B cell (primary cell): Measurements from ENCODE around the gene OXNAD1. TPM values are rescaled to one million over a fixed set of nuclear protein-coding genes. Genes with fewer than 3 reads are reported as not detected.

Experiments
- ATAC-seq: fragments of 200-7000 bp; cut with Tn5 transposase; one replicate; pipeline ENCODE4 v1.10.0; 2021; ENCODE audit warnings: low read depth, mild to moderate bottlenecking, moderate number of reproducible peaks, moderate library complexity
- CTCF ChIA-PET: fragments of 350-600 bp; sonication (Branson Sonifier 250); formaldehyde crosslinking; loops from one replicate; lab custom pipeline; 2021; ENCODE audit warnings: antibody characterized with exemption, inconsistent platforms; lab: Charles Lee
- POLR2A ChIA-PET: fragments of 350-600 bp; sonication (Branson Sonifier 250); formaldehyde crosslinking; loops from one replicate; lab custom pipeline; 2021; ENCODE audit warnings: antibody characterized with exemption; lab: Charles Lee
- DNase-seq: peaks from one replicate; pipeline ENCODE4 v3.0.0; 2013
- H2AFZ ChIP-seq: 2 replicates; pipeline ENCODE4 v1.6.1; 2012; ENCODE audit warnings: mild to moderate bottlenecking, low read depth, low read length; ENCODE audit not compliant: insufficient read depth, poor library complexity, severe bottlenecking
- H3K27ac ChIP-seq, 2 donors: 1 replicate in 1 of 2; 2 replicates in 1 of 2; pipeline ENCODE4 v1.5.1; 2012 to 2013; ENCODE audit warnings: low read length in 2 of 2, mild to moderate bottlenecking in 2 of 2, moderate library complexity in 1 of 2
- H3K27me3 ChIP-seq, 4 experiments: fragments of 200-600 bp in 1 of 4; sonication (generic) in 1 of 4; replicated peaks in 1 of 4; 1 replicate in 2 of 4; 2 replicates in 2 of 4; pipeline versions ENCODE4 v1.6.1 to v1.7.0; 2013 to 2016; ENCODE audit warnings: low read length in 3 of 4, mild to moderate bottlenecking in 2 of 4, mixed read lengths in 1 of 4, moderate library complexity in 1 of 4; ENCODE audit not compliant: insufficient read depth in 4 of 4, control insufficient read depth in 3 of 4; ENCODE audit errors: control extremely low read depth in 1 of 4
- H3K36me3 ChIP-seq, 2 experiments: replicated peaks in 1 of 2; 1 replicate in 1 of 2; 2 replicates in 1 of 2; pipeline versions ENCODE4 v1.6.1 to v1.7.1; 2013; ENCODE audit warnings: low read length in 1 of 2; ENCODE audit not compliant: insufficient read depth in 2 of 2, control insufficient read depth in 1 of 2; ENCODE audit errors: control extremely low read depth in 1 of 2, extremely low read depth in 1 of 2
- H3K4me1 ChIP-seq, 2 donors: fragments of 200-600 bp in 1 of 2; sonication (generic) in 1 of 2; 1 replicate in 1 of 2; 2 replicates in 1 of 2; pipeline versions ENCODE4 v1.5.1 to v1.6.1; 2013 to 2017; ENCODE audit warnings: low read length in 2 of 2; ENCODE audit not compliant: control insufficient read depth in 2 of 2, insufficient read depth in 2 of 2
- H3K4me2 ChIP-seq: replicated peaks from 2 replicates; pipeline ENCODE3; 2012; ENCODE audit warnings: mild to moderate bottlenecking, low read depth, low read length; ENCODE audit not compliant: poor library complexity, severe bottlenecking
- H3K4me3 ChIP-seq, 5 experiments: fragments of 200-600 bp in 1 of 5; sonication (generic) in 1 of 5; 1 replicate in 3 of 5; 2 replicates in 2 of 5; pipeline versions ENCODE4 v1.5.1 to v1.7.0; 2011 to 2016; ENCODE audit warnings: low read length in 4 of 5, mild to moderate bottlenecking in 4 of 5, low read depth in 2 of 5, control low read depth in 1 of 5, moderate library complexity in 1 of 5; ENCODE audit not compliant: insufficient read depth in 1 of 5; ENCODE audit errors: control extremely low read depth in 1 of 5, extremely low read depth in 1 of 5
- H3K79me2 ChIP-seq: fragments of 200-600 bp; sonication (generic); one replicate; pipeline ENCODE4 v1.6.0; 2016; ENCODE audit warnings: low read length; ENCODE audit not compliant: control insufficient read depth, insufficient read depth
- H3K9ac ChIP-seq: fragments of 200-600 bp; sonication (generic); 2 replicates; pipeline ENCODE4 v1.6.1; 2017; ENCODE audit warnings: mild to moderate bottlenecking, low read length, moderate library complexity
- H3K9me3 ChIP-seq, 3 donors: one replicate each; pipeline versions ENCODE4 v1.6.1 to v1.7.1; 2013; ENCODE audit warnings: low read length in 2 of 3; ENCODE audit not compliant: control insufficient read depth in 2 of 3, insufficient read depth in 1 of 3; ENCODE audit errors: control extremely low read depth in 1 of 3
- H4K20me1 ChIP-seq: 2 replicates; pipeline ENCODE4 v1.6.0; 2012; ENCODE audit warnings: mild to moderate bottlenecking, low read length; ENCODE audit not compliant: insufficient read depth, control insufficient read depth, poor library complexity, severe bottlenecking
- H3K27ac Mint-ChIP-seq: one replicate; pipeline ENCODE4 v1.8.0; 2021; ENCODE audit warnings: mixed read lengths
- H3K27me3 Mint-ChIP-seq: one replicate; pipeline ENCODE4 v1.8.0; 2021; ENCODE audit warnings: mixed read lengths
- H3K4me1 Mint-ChIP-seq: one replicate; pipeline ENCODE4 v1.8.0; 2021; ENCODE audit warnings: mixed read lengths
- H3K4me3 Mint-ChIP-seq: one replicate; pipeline ENCODE4 v1.8.0; 2021; ENCODE audit warnings: mixed read lengths
- H3K9me3 Mint-ChIP-seq: one replicate; pipeline ENCODE4 v1.8.0; 2022; ENCODE audit warnings: mixed read lengths; ENCODE audit not compliant: insufficient read depth
- EZH2 ChIP-seq: IDR thresholded peaks from 2 replicates; pipeline ENCODE4 v1.6.1; 2012; ENCODE audit warnings: borderline replicate concordance, low read depth, mild to moderate bottlenecking, moderate library complexity, low read length; ENCODE audit not compliant: insufficient read depth, poor library complexity, severe bottlenecking
- WGBS: methylation state at CpG from one replicate; pipeline ENCODE4 v1.1.5; 2013; ENCODE audit warnings: missing lambda C conversion rate; ENCODE audit not compliant: insufficient coverage; 5-methylcytosine and 5-hydroxymethylcytosine counted together
- intact Hi-C: fragments of 100-400 bp; cut with micrococcal nuclease; formaldehyde crosslinking; loops from one replicate; pipeline ENCODE4 v1.10.0; 2022
- polyA plus RNA-seq: library from polyadenylated mRNA; depleted of rRNA; stranded (reverse); fragments of >200 nt; gene quantifications from 2 replicates; pipeline ENCODE4 v1.2.3, GENCODE V29; 2012
- total RNA-seq, 2 donors: library from RNA; stranded (reverse); fragments of 120-200 nt in 1 of 2; gene quantifications; 1 replicate in 1 of 2; 2 replicates in 1 of 2; pipeline versions ENCODE4 v1.2.3 to v1.2.4, GENCODE V29; 2013 to 2022
- TF ChIP-seq, protein P1 (sequence below): fragments of 200-600 bp; IDR thresholded peaks from one replicate; pipeline ENCODE4 v1.8.0; 2022; ENCODE audit warnings: antibody characterized with exemption, mild to moderate bottlenecking

OXNAD1 gene
- total and polyA plus RNA-seq, 2 donors (not counting 1 experiment from before 2014, with no cell fraction given), result 4.0 to 12.3 TPM

DNA sequence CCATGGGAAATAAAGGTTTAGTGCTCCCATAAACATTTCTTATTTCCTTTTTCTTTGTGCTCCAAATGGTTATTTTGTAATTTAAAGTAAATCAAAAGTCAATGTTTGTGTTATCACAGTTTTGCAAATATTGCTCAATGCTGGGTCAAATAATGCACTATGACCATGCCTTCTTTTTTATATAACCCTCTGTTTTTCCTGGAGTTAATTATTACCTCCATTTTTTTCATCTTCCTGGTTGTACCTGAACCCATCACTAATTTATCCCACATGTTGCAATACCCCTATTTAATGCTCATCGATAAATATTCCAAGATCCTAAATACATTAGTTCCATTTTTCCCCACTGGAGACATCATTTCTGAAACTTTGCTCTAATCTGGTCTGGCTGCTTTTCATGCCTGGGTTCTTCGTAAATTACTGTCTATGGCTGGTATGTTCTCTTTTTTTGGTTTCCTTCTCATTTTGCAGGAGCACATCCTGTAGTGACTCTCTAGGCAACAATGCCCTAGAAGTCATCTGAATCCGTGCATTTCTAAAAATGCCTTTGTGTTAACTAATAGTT, 66.4 kb downstream of the OXNAD1 start:
- H3K27ac ChIP-seq, result no peak overlapping the region
- Mint-ChIP-seq H3K4me1 (peaks cover 1% of the 10 kb centered on the region), H3K4me3 (no peak overlapping the region), H3K9me3 (peaks cover 6% of the 10 kb centered on the region), H3K27me3 (no peaks in the 10 kb centered on the region), H3K27ac (no peak overlapping the region)
- intact Hi-C loops, result no loop called here
- peaks cover 49% of the 10 kb centered on the region for H3K79me2 ChIP-seq
- H3K4me1 ChIP-seq, result no peaks in the 10 kb centered on the region
- no peak overlapping the region for H3K9ac ChIP-seq
- ATAC-seq (no peak), DNase-seq (no peak)
- H4K20me1 ChIP-seq, result peaks cover 20% of the 10 kb centered on the region
- H3K36me3 ChIP-seq, result peaks cover 6 to 46% of the 10 kb centered on the region in 2 experiments
- H3K4me2 ChIP-seq, result no peak overlapping the region
- 100% methylated on average over 3 of the region's 3 CpGs for WGBS
- no peak for TF ChIP-seq EZH2
- TF ChIP-seq, protein P1, sequence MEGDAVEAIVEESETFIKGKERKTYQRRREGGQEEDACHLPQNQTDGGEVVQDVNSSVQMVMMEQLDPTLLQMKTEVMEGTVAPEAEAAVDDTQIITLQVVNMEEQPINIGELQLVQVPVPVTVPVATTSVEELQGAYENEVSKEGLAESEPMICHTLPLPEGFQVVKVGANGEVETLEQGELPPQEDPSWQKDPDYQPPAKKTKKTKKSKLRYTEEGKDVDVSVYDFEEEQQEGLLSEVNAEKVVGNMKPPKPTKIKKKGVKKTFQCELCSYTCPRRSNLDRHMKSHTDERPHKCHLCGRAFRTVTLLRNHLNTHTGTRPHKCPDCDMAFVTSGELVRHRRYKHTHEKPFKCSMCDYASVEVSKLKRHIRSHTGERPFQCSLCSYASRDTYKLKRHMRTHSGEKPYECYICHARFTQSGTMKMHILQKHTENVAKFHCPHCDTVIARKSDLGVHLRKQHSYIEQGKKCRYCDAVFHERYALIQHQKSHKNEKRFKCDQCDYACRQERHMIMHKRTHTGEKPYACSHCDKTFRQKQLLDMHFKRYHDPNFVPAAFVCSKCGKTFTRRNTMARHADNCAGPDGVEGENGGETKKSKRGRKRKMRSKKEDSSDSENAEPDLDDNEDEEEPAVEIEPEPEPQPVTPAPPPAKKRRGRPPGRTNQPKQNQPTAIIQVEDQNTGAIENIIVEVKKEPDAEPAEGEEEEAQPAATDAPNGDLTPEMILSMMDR, result no peak
- no peak overlapping the region for H3K4me3 ChIP-seq
- H2AFZ ChIP-seq, result no peak overlapping the region
- POLR2A ChIA-PET, result no interaction called here
- peaks cover 0 to 10% (median 8%) of the 10 kb centered on the region in 3 donors for H3K9me3 ChIP-seq
- no peaks in the 10 kb centered on the region for H3K27me3 ChIP-seq
- CTCF ChIA-PET, result no interaction called here

DNA sequence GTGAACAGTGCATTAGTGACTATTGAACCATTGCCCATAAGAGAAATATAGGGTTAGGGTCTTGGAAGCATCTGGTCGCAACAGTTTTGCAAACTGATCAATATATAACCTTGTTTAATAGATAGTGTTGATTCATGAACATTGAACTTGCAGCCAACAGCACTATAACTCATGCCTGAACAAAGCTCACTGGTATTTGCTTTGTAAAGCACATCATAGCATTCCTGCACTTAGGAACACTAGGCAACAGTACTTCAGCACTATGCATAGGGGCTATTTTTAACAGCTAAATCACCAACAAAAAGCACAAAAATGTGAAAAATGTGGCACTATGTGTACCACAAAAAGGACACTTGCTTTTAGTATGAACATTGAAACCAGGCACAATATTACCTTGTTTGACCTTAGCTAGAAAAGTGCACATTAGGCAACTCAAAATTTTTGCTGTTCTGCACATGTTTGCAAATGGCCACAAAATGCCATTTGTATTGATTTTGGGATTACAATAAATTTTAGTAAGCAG, 68.0 kb downstream of the OXNAD1 start:
- H3K27me3 Mint-ChIP-seq, result no peaks in the 10 kb centered on the region
- no peak for DNase-seq
- CTCF ChIA-PET, result interaction anchor here (0.8 to 0.9 kb wide), 2 partner anchors 15 to 16 kb away, joined by 3 read pairs; no protein-coding TSS in a partner anchor
- peaks cover 5% of the 10 kb centered on the region for H3K4me1 Mint-ChIP-seq
- H3K27me3 ChIP-seq, result no peaks in the 10 kb centered on the region
- no peak overlapping the region for H2AFZ ChIP-seq
- TF ChIP-seq, protein P1, result no peak
- peaks cover 57% of the 10 kb centered on the region for H3K79me2 ChIP-seq
- H3K36me3 ChIP-seq, result peaks cover 6 to 43% of the 10 kb centered on the region in 2 experiments
- no CpG with 5 or more reads among the region's 1 CpG for WGBS
- no peak overlapping the region for H3K9ac ChIP-seq
- no peak overlapping the region for H3K4me2 ChIP-seq
- peaks cover 2 to 3% of the 10 kb centered on the region in 2 donors for H3K4me1 ChIP-seq
- H3K4me3 ChIP-seq, result no peak overlapping the region
- peaks cover 0 to 10% (median 8%) of the 10 kb centered on the region in 3 donors for H3K9me3 ChIP-seq
- no peak overlapping the region for H3K27ac Mint-ChIP-seq
- POLR2A ChIA-PET, result no interaction called here
- H3K27ac ChIP-seq, result no peak overlapping the region
- peaks cover 21% of the 10 kb centered on the region for H4K20me1 ChIP-seq
- H3K9me3 Mint-ChIP-seq, result peaks cover 6% of the 10 kb centered on the region
- no peak for ATAC-seq
- intact Hi-C loops, result no loop called here
- H3K4me3 Mint-ChIP-seq, result no peak overlapping the region
